Measurements from ENCODE around the gene SCCPDH.

DNA sequence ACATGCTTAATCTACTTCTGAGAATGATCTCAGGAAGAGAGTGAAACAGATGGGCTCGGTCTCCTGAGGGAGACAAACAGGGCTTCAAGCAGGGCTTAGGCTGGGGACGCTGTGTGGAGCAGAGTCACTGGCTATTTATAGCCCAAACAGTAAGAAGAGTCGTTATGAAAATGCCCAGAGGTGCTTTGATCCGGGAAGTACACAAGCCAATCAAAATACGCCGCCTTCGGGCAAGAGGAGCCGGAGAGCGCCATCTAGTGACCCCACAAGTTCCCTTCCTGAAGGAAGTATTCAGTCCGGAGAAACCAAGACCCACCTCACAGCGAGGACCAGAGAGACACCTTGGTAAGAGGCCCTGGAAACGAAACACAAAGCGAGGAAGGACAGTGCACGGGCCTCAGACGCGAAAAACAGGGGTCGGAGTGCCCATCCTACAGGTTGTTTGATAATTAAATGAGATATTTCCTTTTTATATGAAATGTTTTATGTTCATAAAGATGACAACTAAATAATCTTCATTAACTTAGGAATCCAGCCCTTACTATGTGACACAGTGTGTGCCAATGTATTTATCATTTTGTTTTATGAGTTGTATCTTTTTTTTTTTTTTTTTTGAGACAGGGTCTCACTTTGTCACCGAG is 25.0 kb upstream of the SCCPDH start:
- TF ChIP-seq RFX5 (IDR thresholded peaks at IDR 0.05) (no peak), RNF2 (IDR thresholded peaks at IDR 0.05; ENCODE audit: borderline replicate concordance, low read depth) (no peak), TFCP2L1 (CRISPR knock-in tag; IDR thresholded peaks at IDR 0.05) (no peak), POLR2A (IDR thresholded peaks at IDR 0.05; ENCODE audit: low read length) (no peak), MAFK (IDR thresholded peaks at IDR 0.05; ENCODE audit: partially characterized antibody) (no peak), NPAS2 (CRISPR knock-in tag; IDR thresholded peaks at IDR 0.05; ENCODE audit: borderline replicate concordance) (no peak), MAZ (IDR thresholded peaks at IDR 0.05; ENCODE audit: borderline replicate concordance, low read depth, low read length) (no peak), NR3C1 (IDR thresholded peaks at IDR 0.05) (no peak), BHLHE40 (IDR thresholded peaks at IDR 0.05; ENCODE audit: low read depth, low read length) (no peak)
- TF ChIP-seq, protein P1, sequence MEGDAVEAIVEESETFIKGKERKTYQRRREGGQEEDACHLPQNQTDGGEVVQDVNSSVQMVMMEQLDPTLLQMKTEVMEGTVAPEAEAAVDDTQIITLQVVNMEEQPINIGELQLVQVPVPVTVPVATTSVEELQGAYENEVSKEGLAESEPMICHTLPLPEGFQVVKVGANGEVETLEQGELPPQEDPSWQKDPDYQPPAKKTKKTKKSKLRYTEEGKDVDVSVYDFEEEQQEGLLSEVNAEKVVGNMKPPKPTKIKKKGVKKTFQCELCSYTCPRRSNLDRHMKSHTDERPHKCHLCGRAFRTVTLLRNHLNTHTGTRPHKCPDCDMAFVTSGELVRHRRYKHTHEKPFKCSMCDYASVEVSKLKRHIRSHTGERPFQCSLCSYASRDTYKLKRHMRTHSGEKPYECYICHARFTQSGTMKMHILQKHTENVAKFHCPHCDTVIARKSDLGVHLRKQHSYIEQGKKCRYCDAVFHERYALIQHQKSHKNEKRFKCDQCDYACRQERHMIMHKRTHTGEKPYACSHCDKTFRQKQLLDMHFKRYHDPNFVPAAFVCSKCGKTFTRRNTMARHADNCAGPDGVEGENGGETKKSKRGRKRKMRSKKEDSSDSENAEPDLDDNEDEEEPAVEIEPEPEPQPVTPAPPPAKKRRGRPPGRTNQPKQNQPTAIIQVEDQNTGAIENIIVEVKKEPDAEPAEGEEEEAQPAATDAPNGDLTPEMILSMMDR (IDR thresholded peaks at IDR 0.05), result peak; percentile 88
- TF ChIP-seq, protein P2, sequence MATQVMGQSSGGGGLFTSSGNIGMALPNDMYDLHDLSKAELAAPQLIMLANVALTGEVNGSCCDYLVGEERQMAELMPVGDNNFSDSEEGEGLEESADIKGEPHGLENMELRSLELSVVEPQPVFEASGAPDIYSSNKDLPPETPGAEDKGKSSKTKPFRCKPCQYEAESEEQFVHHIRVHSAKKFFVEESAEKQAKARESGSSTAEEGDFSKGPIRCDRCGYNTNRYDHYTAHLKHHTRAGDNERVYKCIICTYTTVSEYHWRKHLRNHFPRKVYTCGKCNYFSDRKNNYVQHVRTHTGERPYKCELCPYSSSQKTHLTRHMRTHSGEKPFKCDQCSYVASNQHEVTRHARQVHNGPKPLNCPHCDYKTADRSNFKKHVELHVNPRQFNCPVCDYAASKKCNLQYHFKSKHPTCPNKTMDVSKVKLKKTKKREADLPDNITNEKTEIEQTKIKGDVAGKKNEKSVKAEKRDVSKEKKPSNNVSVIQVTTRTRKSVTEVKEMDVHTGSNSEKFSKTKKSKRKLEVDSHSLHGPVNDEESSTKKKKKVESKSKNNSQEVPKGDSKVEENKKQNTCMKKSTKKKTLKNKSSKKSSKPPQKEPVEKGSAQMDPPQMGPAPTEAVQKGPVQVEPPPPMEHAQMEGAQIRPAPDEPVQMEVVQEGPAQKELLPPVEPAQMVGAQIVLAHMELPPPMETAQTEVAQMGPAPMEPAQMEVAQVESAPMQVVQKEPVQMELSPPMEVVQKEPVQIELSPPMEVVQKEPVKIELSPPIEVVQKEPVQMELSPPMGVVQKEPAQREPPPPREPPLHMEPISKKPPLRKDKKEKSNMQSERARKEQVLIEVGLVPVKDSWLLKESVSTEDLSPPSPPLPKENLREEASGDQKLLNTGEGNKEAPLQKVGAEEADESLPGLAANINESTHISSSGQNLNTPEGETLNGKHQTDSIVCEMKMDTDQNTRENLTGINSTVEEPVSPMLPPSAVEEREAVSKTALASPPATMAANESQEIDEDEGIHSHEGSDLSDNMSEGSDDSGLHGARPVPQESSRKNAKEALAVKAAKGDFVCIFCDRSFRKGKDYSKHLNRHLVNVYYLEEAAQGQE (IDR thresholded peaks at IDR 0.05), result no peak

Measured in A549 (cell line).